Testis (tissue), 3 donors: Measurements from ENCODE around the gene CD300H. TPM values are rescaled to one million over a fixed set of nuclear protein-coding genes. Genes with fewer than 3 reads are reported as not detected.
"Not testable (repeated sequence)": the region's sequence is repeated elsewhere in the genome, so short reads cannot be mapped to it uniquely, and the experiment has no call there.

Experiments
- DNase-seq: peaks from one replicate; pipeline ENCODE4 v3.0.0-alpha.2; 2019
- H3K27ac ChIP-seq, 2 donors: fragments of 200-600 bp; sonication (generic); one replicate each; pipeline ENCODE4 v1.5.1; 2019
- H3K27me3 ChIP-seq: fragments of 200-600 bp; sonication (generic); one replicate; pipeline ENCODE4 v1.5.1; 2019
- H3K36me3 ChIP-seq: fragments of 200-600 bp; sonication (generic); one replicate; pipeline ENCODE4 v1.5.1; 2017; ENCODE audit warnings: low read depth; ENCODE audit errors: missing control alignments
- H3K4me1 ChIP-seq: fragments of 200-600 bp; sonication (generic); one replicate; pipeline ENCODE4 v1.5.1; 2019
- H3K4me3 ChIP-seq, 2 donors: fragments of 200-600 bp; sonication (generic); one replicate each; pipeline ENCODE4 v1.5.1; 2017 to 2019
- H3K9me3 ChIP-seq: fragments of 200-600 bp; sonication (generic); one replicate; pipeline ENCODE4 v1.5.1; 2017
- POLR2A ChIP-seq: fragments of 450-650 bp; IDR thresholded peaks from one replicate; pipeline ENCODE4 v1.6.1; 2017; ENCODE audit warnings: antibody characterized with exemption, mild to moderate bottlenecking, moderate library complexity
- WGBS, 2 donors: methylation state at CpG; one replicate each; pipeline ENCODE4 v1.1.5; 2018; 5-methylcytosine and 5-hydroxymethylcytosine counted together
- intact Hi-C: fragments of 100-400 bp; cut with DNase I; formaldehyde crosslinking; loops from one replicate; pipeline ENCODE4 v1.15.1; 2023; ENCODE audit warnings: low total_unique reads
- polyA plus RNA-seq: library from polyadenylated mRNA; stranded (reverse); fragments of 350-450 nt; fragmentation: Illumina TruSeq; extraction: RNeasy Lipid Tissue Mini Kit (QIAGEN cat#74804); gene quantifications from one replicate; pipeline ENCODE4 v1.2.3, GENCODE V29; 2014; ENCODE audit warnings: low read depth, low replicate concordance; ENCODE audit not compliant: insufficient read depth
- total RNA-seq, 2 donors: library from RNA; depleted of rRNA; stranded (reverse); fragments of >200 nt; gene quantifications; one replicate each; pipeline ENCODE4 v1.2.3, GENCODE V29; 2016
- TF ChIP-seq, protein P1 (sequence below), 3 experiments: fragments of 450-650 bp in 2 of 3; fragments of 200-600 bp in 1 of 3; sonication (generic) in 1 of 3; IDR thresholded peaks; one replicate each; pipeline ENCODE4 v1.5.1; 2016 to 2019; ENCODE audit warnings: antibody characterized with exemption in 3 of 3, mild to moderate bottlenecking in 2 of 3, moderate library complexity in 1 of 3

CD300H gene
- total and polyA plus RNA-seq, 3 donors from 2014 or later: not detected

DNA sequence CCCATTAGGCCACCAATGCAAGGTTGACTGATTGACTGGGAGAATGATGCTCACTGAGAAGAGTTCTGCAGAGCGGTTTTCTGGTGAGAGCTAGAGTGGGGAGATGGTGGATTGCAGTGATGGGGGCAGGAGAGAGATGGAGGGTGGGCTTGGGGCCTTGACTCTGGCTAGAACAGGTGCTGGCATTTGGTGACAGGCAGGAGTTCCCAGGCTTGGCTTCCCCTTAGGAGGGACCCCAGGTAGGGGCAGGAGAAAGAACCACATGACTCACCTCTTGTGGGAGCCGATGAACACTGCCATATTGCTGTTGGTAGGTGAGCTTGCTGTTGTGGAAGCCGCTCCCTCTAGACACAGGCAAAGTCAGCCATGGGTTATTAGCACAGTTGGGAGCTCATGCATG lies 44.0 kb downstream of the CD300H start:
- Histone ChIP-seq H3K36me3 (no peaks in the 10 kb centered on the region), H3K4me3 (no peak overlapping the region), H3K9me3 (no peaks in the 10 kb centered on the region), H3K27me3 (no peaks in the 10 kb centered on the region), H3K4me1 (no peaks in the 10 kb centered on the region), H3K27ac (no peak overlapping the region)
- WGBS, 2 donors: 87 to 93% methylated on average over 1 to 3 of the region's 3 CpGs
- TF ChIP-seq POLR2A: no peak
- intact Hi-C loops: no loop called here
- no peak for DNase-seq

DNA sequence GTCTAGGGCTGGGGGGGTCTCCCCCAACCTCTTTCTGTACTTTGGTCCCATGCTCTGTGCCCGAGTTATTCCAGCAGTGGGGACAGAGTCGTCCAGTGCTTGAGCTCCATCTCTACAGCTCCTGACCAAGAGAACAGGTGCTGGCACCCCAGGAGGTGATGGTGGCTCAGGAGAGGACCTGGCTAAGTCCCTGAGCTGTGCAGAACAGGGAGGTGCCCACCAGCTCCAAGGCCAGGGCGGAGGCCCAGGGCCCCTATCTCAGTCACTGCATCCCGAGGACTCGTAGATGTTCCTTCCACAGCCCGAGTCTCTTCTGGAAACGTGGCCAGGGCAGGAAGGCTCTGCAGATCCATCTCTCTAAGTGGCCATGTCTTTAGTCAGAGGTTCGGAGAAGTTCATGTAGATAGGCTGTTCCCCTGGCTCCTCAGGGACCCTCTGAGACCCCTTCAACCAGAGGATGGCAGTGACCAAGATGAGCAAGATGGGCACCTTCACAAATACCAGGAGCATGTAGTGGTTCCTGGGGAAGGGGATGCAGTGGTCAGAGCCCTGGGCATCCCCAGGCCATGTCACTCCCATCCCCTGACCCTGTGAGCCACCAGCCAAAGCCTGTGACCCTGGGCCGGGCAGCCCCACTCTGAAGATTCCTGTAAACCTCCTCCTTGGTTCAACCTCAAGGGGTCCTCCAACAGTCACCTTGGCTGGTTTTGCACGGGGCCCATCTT lies 44.8 kb downstream of the CD300H start:
- DNase-seq: no peak
- WGBS, 2 donors: 79 to 90% methylated on average over 10 of the region's 10 CpGs
- intact Hi-C loops: no loop called here
- Histone ChIP-seq H3K27me3 (no peaks in the 10 kb centered on the region), H3K27ac (no peak overlapping the region), H3K4me3 (no peak overlapping the region), H3K4me1 (no peaks in the 10 kb centered on the region), H3K36me3 (no peaks in the 10 kb centered on the region), H3K9me3 (no peaks in the 10 kb centered on the region)
- TF ChIP-seq, protein P1, sequence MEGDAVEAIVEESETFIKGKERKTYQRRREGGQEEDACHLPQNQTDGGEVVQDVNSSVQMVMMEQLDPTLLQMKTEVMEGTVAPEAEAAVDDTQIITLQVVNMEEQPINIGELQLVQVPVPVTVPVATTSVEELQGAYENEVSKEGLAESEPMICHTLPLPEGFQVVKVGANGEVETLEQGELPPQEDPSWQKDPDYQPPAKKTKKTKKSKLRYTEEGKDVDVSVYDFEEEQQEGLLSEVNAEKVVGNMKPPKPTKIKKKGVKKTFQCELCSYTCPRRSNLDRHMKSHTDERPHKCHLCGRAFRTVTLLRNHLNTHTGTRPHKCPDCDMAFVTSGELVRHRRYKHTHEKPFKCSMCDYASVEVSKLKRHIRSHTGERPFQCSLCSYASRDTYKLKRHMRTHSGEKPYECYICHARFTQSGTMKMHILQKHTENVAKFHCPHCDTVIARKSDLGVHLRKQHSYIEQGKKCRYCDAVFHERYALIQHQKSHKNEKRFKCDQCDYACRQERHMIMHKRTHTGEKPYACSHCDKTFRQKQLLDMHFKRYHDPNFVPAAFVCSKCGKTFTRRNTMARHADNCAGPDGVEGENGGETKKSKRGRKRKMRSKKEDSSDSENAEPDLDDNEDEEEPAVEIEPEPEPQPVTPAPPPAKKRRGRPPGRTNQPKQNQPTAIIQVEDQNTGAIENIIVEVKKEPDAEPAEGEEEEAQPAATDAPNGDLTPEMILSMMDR (IDR thresholded peaks at IDR 0.05): no peak
- TF ChIP-seq POLR2A: no peak

DNA sequence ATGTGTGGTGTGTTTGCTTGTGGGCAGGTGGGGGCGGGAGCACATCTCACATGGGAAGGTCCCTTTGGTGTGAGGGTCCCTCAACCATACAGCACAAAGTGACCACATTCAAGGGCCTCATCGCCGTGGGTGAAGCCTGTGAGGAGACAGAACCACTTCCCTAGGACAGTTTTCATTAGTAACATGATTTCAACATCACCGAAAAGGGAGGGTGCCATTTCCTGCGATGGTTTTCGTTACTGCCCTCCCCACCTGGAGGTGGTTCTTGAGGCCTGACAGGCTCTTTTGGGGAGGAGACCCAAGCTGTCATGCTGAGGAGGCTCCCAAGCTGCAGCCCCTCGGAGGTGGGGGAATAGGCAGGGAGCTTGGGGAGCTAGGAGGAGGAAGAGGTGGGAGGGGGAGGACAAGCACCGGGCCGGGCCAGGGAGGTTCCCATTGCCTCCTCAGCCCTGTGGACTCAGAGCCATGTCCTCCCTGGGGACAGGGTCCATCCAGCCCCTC lies 45.6 kb downstream of the CD300H start:
- H3K27ac ChIP-seq: no peak overlapping the region
- TF ChIP-seq, protein P1 (IDR thresholded peaks at IDR 0.05): no peak
- no peak for TF ChIP-seq POLR2A
- no peaks in the 10 kb centered on the region for H3K36me3 ChIP-seq
- no peaks in the 10 kb centered on the region for H3K27me3 ChIP-seq
- H3K4me1 ChIP-seq: no peaks in the 10 kb centered on the region
- no peak for DNase-seq
- no peak overlapping the region for H3K4me3 ChIP-seq
- 82 to 86% methylated on average over 8 to 9 of the region's 9 CpGs for WGBS, 2 donors
- H3K9me3 ChIP-seq: no peaks in the 10 kb centered on the region
- intact Hi-C loops: no loop called here

DNA sequence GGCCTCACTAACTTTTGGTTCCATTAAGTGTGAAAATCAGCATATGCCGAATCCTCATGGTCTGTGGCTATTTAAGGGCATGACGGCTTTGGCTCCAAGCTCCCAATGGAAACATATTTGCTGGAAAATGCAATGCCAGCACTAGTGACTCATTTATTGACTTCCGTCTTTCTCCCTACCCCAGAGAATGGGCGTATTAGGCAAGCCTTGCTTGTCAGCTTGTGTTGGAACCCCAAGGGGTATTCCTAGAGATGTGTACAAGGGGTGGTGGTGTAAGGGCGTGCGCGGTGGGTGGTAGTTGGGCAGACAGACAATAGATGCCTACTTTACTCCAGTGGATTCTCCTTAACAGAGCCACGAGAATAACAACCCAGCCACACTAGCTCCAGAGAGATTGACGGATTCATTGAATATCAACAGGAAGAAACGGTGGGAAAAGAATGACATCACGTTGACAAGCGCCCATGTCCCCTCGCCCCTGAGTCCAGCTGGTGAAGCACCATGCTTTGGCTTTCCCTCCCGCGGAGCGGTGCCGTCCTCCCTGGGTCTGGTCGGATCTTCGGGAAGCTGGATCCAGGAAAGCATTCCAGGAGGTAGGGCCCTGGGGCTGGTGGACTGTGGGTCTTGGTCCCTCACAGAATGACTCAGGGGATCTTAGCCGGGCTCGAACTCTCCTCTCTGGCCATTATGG lies 46.4 kb downstream of the CD300H start:
- WGBS, 2 donors: 85 to 90% methylated on average over 21 of the region's 21 CpGs
- H3K4me3 ChIP-seq: no peak overlapping the region
- H3K9me3 ChIP-seq: no peaks in the 10 kb centered on the region
- H3K4me1 ChIP-seq: no peaks in the 10 kb centered on the region
- H3K27me3 ChIP-seq: no peaks in the 10 kb centered on the region
- TF ChIP-seq, protein P1 (IDR thresholded peaks at IDR 0.05): no peak
- no peak for TF ChIP-seq POLR2A
- intact Hi-C loops: no loop called here
- no peaks in the 10 kb centered on the region for H3K36me3 ChIP-seq
- no peak for DNase-seq
- H3K27ac ChIP-seq: no peak overlapping the region

DNA sequence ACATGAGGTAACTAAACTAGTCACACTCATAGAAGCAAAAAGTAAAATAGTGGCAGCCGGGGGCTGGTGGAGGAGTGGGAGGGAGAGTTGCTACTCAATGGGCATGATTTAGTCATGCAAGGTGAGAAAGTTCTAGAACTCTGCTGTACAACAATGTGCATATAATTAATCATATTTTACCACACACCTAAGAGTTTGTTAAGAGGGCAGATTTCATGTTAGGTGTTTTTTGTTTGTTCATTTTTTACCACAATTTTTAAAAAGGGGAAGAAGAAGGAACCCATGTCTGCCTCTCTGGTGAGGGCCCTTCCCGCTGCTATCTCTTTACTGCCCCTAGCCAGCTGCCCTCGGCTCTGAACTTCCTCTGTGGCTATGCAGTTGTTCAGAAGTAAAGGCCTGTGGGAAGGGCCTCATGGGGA lies 47.3 kb downstream of the CD300H start:
- H3K4me3 ChIP-seq: no peak overlapping the region
- H3K27ac ChIP-seq: no peak overlapping the region
- no peaks in the 10 kb centered on the region for H3K27me3 ChIP-seq
- H3K36me3 ChIP-seq: no peaks in the 10 kb centered on the region
- TF ChIP-seq, protein P1 (IDR thresholded peaks at IDR 0.05): no peak
- no peak for TF ChIP-seq POLR2A
- DNase-seq: no peak
- intact Hi-C loops: no loop called here
- 78 to 80% methylated on average over 3 of the region's 3 CpGs for WGBS, 2 donors
- H3K4me1 ChIP-seq: no peaks in the 10 kb centered on the region
- H3K9me3 ChIP-seq: no peaks in the 10 kb centered on the region

DNA sequence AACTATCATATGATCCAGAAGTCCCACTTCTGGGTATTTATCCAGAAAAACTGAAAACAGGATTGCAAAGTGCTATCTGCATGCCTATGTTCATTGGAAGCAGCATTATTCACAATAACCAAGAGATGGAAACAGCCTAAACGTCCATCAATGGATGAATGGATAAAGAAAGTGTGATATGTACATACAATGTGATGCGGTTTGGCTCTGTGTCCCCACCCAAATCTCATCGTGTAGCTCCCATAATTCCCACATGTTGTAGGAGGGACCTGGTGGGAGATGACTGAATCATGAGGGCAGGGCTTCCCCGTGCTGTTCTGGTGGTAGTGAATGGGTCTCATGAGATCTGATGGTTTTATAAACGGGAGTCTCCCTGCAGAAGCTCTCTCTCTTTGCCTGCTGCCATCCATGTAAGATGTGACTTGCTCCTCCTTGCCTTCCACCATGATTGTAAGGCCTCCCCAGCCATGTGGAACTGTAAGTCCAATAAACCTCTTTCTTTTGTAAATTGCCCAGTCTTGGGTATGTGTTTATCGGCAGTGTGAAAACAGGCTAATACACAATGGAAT lies 48.8 kb downstream of the CD300H start:
- DNase-seq, H3K9me3 ChIP-seq, H3K4me3 ChIP-seq, intact Hi-C loops, H3K36me3 ChIP-seq, H3K4me1 ChIP-seq, H3K27me3 ChIP-seq, H3K27ac ChIP-seq: not testable (repeated sequence)
- 76 to 83% methylated on average over 6 of the region's 6 CpGs for WGBS, 2 donors
